GM12878 (cell line): ENCODE data around the gene PLCG1. TPM values are rescaled to one million over a fixed set of nuclear protein-coding genes. Genes with fewer than 3 reads are reported as not detected.

Experiments
- BCL11A ChIP-seq: IDR thresholded peaks from 2 replicates; pipeline ENCODE4 v1.6.1; 2011; ENCODE audit warnings: low read depth, low read length
- CBX3 ChIP-seq: fragments of 200-600 bp; sonication (generic); IDR thresholded peaks from 2 replicates; pipeline ENCODE4 v1.6.1; 2016; ENCODE audit warnings: low read depth, borderline replicate concordance
- CHD2 ChIP-seq: IDR thresholded peaks from 2 replicates; pipeline ENCODE4 v1.6.1; 2011; ENCODE audit warnings: low read depth, low read length, improper control_type of control experiment, borderline replicate concordance
- EGR1 ChIP-seq, 2 experiments: IDR thresholded peaks; 1 replicate in 1 of 2; 2 replicates in 1 of 2; pipeline ENCODE4 v1.6.1; 2011 to 2012; ENCODE audit warnings: low read depth in 2 of 2, low read length in 2 of 2, borderline replicate concordance in 1 of 2, mild to moderate bottlenecking in 1 of 2, moderate library complexity in 1 of 2
- FOS ChIP-seq: IDR thresholded peaks from 3 replicates; pipeline ENCODE4 v1.6.1; 2011; ENCODE audit warnings: borderline replicate concordance; ENCODE audit not compliant: insufficient read length; ENCODE audit errors: extremely low read depth
- FOXM1 ChIP-seq: IDR thresholded peaks from 2 replicates; pipeline ENCODE4 v1.6.1; 2012; ENCODE audit warnings: low read depth, mild to moderate bottlenecking, inconsistent platforms, low read length, moderate library complexity
- GABPA ChIP-seq: IDR thresholded peaks from 2 replicates; pipeline ENCODE4 v1.6.1; 2014; ENCODE audit warnings: antibody characterized with exemption, low read depth, mild to moderate bottlenecking, inconsistent platforms
- HCFC1 ChIP-seq: fragments of 150-350 bp; IDR thresholded peaks from 2 replicates; pipeline ENCODE4 v1.6.1; 2014; ENCODE audit warnings: low read length
- HDAC2 ChIP-seq: fragments of 200-600 bp; sonication (generic); IDR thresholded peaks from 2 replicates; pipeline ENCODE4 v1.6.1; 2017
- HDGF ChIP-seq: fragments of 450-650 bp; IDR thresholded peaks from 2 replicates; pipeline ENCODE4 v1.6.1; 2016; ENCODE audit warnings: antibody characterized with exemption
- KDM1A ChIP-seq: fragments of 200-600 bp; sonication (generic); IDR thresholded peaks from 2 replicates; pipeline ENCODE4 v1.6.1; 2016; ENCODE audit warnings: borderline replicate concordance
- LARP7 ChIP-seq: fragments of 450-650 bp; IDR thresholded peaks from 2 replicates; pipeline ENCODE4 v1.6.1; 2017; ENCODE audit warnings: mild to moderate bottlenecking
- MTA3 ChIP-seq: IDR thresholded peaks from 2 replicates; pipeline ENCODE4 v1.6.1; 2012; ENCODE audit warnings: low read length, inconsistent platforms, borderline replicate concordance
- NBN ChIP-seq: fragments of 450-650 bp; IDR thresholded peaks from 2 replicates; pipeline ENCODE4 v1.6.1; 2016
- NFXL1 ChIP-seq: fragments of 450-650 bp; IDR thresholded peaks from 2 replicates; pipeline ENCODE4 v1.6.1; 2017; ENCODE audit warnings: antibody characterized with exemption, mild to moderate bottlenecking, borderline replicate concordance
- NFYB ChIP-seq: IDR thresholded peaks from 2 replicates; pipeline ENCODE4 v1.6.1; 2011; ENCODE audit warnings: low read depth, mild to moderate bottlenecking, low read length, improper control_type of control experiment, moderate library complexity; ENCODE audit not compliant: insufficient read depth
- NR2C1 ChIP-seq: fragments of 450-650 bp; IDR thresholded peaks from 2 replicates; pipeline ENCODE4 v1.6.1; 2017; ENCODE audit warnings: antibody characterized with exemption, mild to moderate bottlenecking, moderate library complexity
- POLR2A ChIP-seq: IDR thresholded peaks from 2 replicates; pipeline ENCODE4 v1.6.1; 2011; ENCODE audit warnings: low read depth, mild to moderate bottlenecking, low read length
- POLR2AphosphoS5 ChIP-seq: IDR thresholded peaks from 2 replicates; pipeline ENCODE4 v1.6.1; 2011; ENCODE audit warnings: mild to moderate bottlenecking, low read length, inconsistent platforms
- RFX5 ChIP-seq: IDR thresholded peaks from 2 replicates; pipeline ENCODE4 v1.6.1; 2011; ENCODE audit warnings: low read depth, low read length, improper control_type of control experiment
- SMAD5 ChIP-seq: IDR thresholded peaks from 2 replicates; pipeline ENCODE4 v1.6.1; 2016; ENCODE audit warnings: antibody characterized with exemption, low read depth
- SMC3 ChIP-seq: IDR thresholded peaks from 2 replicates; pipeline ENCODE4 v1.6.1; 2011; ENCODE audit warnings: low read length, improper control_type of control experiment, borderline replicate concordance
- SUPT20H ChIP-seq: IDR thresholded peaks from 2 replicates; pipeline ENCODE4 v1.6.1; 2011; ENCODE audit warnings: low read depth, mild to moderate bottlenecking, low read length, moderate library complexity, borderline replicate concordance; ENCODE audit not compliant: control insufficient read depth
- TCF12 ChIP-seq: IDR thresholded peaks from 2 replicates; pipeline ENCODE4 v1.6.1; 2011; ENCODE audit warnings: low read depth, mild to moderate bottlenecking, low read length
- YY1 ChIP-seq: IDR thresholded peaks from 2 replicates; pipeline ENCODE4 v1.6.1; 2011; ENCODE audit warnings: low read depth, mild to moderate bottlenecking, low read length
- ZBED1 ChIP-seq: IDR thresholded peaks from 2 replicates; pipeline ENCODE4 v1.6.1; 2016; ENCODE audit warnings: borderline replicate concordance
- ZNF24 ChIP-seq: fragments of 450-650 bp; IDR thresholded peaks from 2 replicates; pipeline ENCODE4 v1.6.1; 2017; ENCODE audit warnings: antibody characterized with exemption, mild to moderate bottlenecking
- ZNF274 ChIP-seq: IDR thresholded peaks from one replicate; pipeline ENCODE4 v1.8.0; 2011; ENCODE audit not compliant: insufficient read length, insufficient read depth
- ZNF622 ChIP-seq: fragments of 450-650 bp; IDR thresholded peaks from 2 replicates; pipeline ENCODE4 v1.6.1; 2017; ENCODE audit warnings: mild to moderate bottlenecking, inconsistent platforms
- ZSCAN29 ChIP-seq: fragments of 450-650 bp; IDR thresholded peaks from 2 replicates; pipeline ENCODE4 v1.6.1; 2017; ENCODE audit warnings: mild to moderate bottlenecking, moderate library complexity
- ZZZ3 ChIP-seq: IDR thresholded peaks from 2 replicates; pipeline ENCODE4 v1.6.1; 2011; ENCODE audit warnings: low read depth; ENCODE audit not compliant: control insufficient read depth, insufficient read length
- polyA plus RNA-seq, 11 experiments: library from polyadenylated mRNA; depleted of rRNA in 4 of 11; unstranded in 6 of 11; stranded (reverse) in 5 of 11; fragments of >200 nt; fragmentation: Nextera tagmentation in 4 of 11; fragmentation: Illumina TruSeq in 1 of 11; extraction: Ambion mirVana in 4 of 11; extraction: Trizol in 1 of 11; gene quantifications; 1 replicate in 1 of 11; 2 replicates in 10 of 11; pipeline versions ENCODE4 v1.2.1 to v1.2.3, GENCODE V29; 2011 to 2016; ENCODE audit warnings: inconsistent platforms in 2 of 11, missing spikeins in 2 of 11, low read depth in 1 of 11
- total RNA-seq, 4 experiments: library from RNA; depleted of rRNA in 3 of 4; stranded (reverse); fragments of >200 nt in 3 of 4; fragmentation: Illumina TruSeq in 1 of 4; extraction: Trizol in 1 of 4; gene quantifications; 2 replicates each; pipeline versions ENCODE4 v1.2.1 to v1.2.3, GENCODE V29; 2013 to 2021
- TF ChIP-seq, protein P1 (sequence below): fragments of 450-650 bp; IDR thresholded peaks from 2 replicates; pipeline ENCODE4 v1.6.1; 2017; ENCODE audit warnings: mild to moderate bottlenecking
- TF ChIP-seq, protein P2 (sequence below), 3 experiments: IDR thresholded peaks in 2 of 3; conservative IDR thresholded peaks in 1 of 3; 2 replicates each; pipeline ENCODE4 v1.5.1; 2011; ENCODE audit warnings: low read depth in 3 of 3, low read length in 3 of 3, mild to moderate bottlenecking in 3 of 3, control low read depth in 2 of 3, moderate library complexity in 2 of 3, inconsistent platforms in 1 of 3, mixed read lengths in 1 of 3; ENCODE audit not compliant: control insufficient read depth in 2 of 3, insufficient read depth in 1 of 3; ENCODE audit errors: extremely low read depth in 1 of 3

The PLCG1 gene
- total and polyA plus RNA-seq, 10 of the 15 experiments (the other 5 are each of a cell fraction or from before 2014, with no cell fraction given): 2.6 to 114 (median 45.3) TPM

DNA sequence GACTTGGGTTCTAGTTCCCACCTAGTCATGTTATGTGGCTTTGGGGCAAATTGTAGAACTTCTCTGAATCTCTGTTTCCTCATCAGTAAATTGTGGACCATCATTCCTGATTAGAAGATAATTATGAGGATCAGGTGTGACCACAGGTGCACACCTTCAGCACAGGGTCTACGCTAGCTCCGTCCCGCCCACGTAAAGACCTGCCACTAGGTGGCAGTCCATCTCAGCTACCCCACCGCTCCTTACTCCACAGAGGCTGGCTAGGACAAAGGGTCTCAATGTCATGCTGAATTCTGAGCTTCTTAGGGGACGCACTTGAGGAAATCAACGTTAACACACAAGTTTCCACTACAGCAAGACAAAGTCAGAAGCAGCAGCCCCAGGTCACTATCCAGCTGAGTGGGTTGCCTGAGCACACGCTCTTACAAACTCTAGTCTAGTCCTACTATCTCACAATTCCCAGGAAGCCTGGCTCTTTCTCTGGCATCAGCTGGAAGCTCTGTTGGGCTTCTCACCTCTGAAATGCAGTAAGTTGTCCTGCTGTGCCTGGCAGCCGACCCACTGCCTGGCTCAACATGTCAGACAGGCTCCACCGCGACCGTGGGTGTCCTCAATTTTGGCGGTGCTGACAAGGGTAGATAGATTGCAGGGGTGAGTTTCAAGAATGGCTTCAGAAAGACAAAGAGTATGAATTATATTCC, 2.0 kb upstream of the PLCG1 start (continued):
- TF ChIP-seq SUPT20H (no peak), SMC3 (peak; percentile 70; the same call in 1 of the 2 replicates), GABPA (no peak), HDGF (no peak), EGR1 (IDR thresholded peaks at IDR 0.05; ENCODE audit: borderline replicate concordance in 1 of 2, low read depth in 2 of 2, low read length in 2 of 2) (peak in 1 of 2 experiments; percentile 92; a peak in 2 of 3 replicates), ZBED1 (no peak), NFYB (no peak), ZSCAN29 (no peak), MTA3 (no peak), NR2C1 (no peak), BCL11A (no peak), FOS (no peak), SMAD5 (no peak), RFX5 (no peak), HDAC2 (no peak), TCF12 (no peak), CHD2 (no peak), KDM1A (no peak), FOXM1 (no peak), POLR2A (no peak), ZNF274 (no peak), NFXL1 (no peak), HCFC1 (no peak), CBX3 (no peak), NBN (no peak; the same call in 1 of the 2 replicates), ZZZ3 (no peak), ZNF24 (no peak), ZNF622 (no peak), YY1 (peak; percentile 41; the same call in 1 of the 2 replicates), LARP7 (no peak), POLR2AphosphoS5 (no peak)
- TF ChIP-seq, protein P1, sequence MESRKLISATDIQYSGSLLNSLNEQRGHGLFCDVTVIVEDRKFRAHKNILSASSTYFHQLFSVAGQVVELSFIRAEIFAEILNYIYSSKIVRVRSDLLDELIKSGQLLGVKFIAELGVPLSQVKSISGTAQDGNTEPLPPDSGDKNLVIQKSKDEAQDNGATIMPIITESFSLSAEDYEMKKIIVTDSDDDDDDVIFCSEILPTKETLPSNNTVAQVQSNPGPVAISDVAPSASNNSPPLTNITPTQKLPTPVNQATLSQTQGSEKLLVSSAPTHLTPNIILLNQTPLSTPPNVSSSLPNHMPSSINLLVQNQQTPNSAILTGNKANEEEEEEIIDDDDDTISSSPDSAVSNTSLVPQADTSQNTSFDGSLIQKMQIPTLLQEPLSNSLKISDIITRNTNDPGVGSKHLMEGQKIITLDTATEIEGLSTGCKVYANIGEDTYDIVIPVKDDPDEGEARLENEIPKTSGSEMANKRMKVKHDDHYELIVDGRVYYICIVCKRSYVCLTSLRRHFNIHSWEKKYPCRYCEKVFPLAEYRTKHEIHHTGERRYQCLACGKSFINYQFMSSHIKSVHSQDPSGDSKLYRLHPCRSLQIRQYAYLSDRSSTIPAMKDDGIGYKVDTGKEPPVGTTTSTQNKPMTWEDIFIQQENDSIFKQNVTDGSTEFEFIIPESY: peak; percentile 64; the same call in 1 of the 2 replicates
- TF ChIP-seq, protein P2, sequence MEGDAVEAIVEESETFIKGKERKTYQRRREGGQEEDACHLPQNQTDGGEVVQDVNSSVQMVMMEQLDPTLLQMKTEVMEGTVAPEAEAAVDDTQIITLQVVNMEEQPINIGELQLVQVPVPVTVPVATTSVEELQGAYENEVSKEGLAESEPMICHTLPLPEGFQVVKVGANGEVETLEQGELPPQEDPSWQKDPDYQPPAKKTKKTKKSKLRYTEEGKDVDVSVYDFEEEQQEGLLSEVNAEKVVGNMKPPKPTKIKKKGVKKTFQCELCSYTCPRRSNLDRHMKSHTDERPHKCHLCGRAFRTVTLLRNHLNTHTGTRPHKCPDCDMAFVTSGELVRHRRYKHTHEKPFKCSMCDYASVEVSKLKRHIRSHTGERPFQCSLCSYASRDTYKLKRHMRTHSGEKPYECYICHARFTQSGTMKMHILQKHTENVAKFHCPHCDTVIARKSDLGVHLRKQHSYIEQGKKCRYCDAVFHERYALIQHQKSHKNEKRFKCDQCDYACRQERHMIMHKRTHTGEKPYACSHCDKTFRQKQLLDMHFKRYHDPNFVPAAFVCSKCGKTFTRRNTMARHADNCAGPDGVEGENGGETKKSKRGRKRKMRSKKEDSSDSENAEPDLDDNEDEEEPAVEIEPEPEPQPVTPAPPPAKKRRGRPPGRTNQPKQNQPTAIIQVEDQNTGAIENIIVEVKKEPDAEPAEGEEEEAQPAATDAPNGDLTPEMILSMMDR (IDR thresholded peaks at IDR 0.05 in 2 of 3, conservative IDR thresholded peaks at IDR 0.05 in 1 of 3; ENCODE audit: control insufficient read depth in 2 of 3, extremely low read depth in 1 of 3, insufficient read depth in 1 of 3, low read depth in 3 of 3, low read length in 3 of 3): peak; percentile 80 to 88 (median 82)
